Endodermal cell (in vitro differentiated cells): ENCODE data around the gene KRTAP1-4. TPM values are rescaled to one million over a fixed set of nuclear protein-coding genes. Genes with fewer than 3 reads are reported as not detected.

Experiments used
- DNase-seq: peaks from one replicate; pipeline ENCODE4 v3.0.0-alpha.2; 2017
- H3K27ac ChIP-seq: 2 replicates; pipeline ENCODE4 v1.5.1; 2013; ENCODE audit warnings: mild to moderate bottlenecking, low read depth, low read length, moderate library complexity
- H3K27me3 ChIP-seq: 2 replicates; pipeline ENCODE4 v1.6.1; 2013; ENCODE audit warnings: mild to moderate bottlenecking, low read length, moderate library complexity; ENCODE audit not compliant: insufficient read depth, control insufficient read depth, poor library complexity, severe bottlenecking
- H3K36me3 ChIP-seq: 2 replicates; pipeline ENCODE4 v1.7.0; 2013; ENCODE audit warnings: mild to moderate bottlenecking, low read length, moderate library complexity; ENCODE audit not compliant: control insufficient read depth, insufficient read depth
- H3K4me1 ChIP-seq: one replicate; pipeline ENCODE4 v1.7.0; 2013; ENCODE audit warnings: low read length; ENCODE audit not compliant: control insufficient read depth, insufficient read depth
- H3K4me3 ChIP-seq: 2 replicates; pipeline ENCODE4 v1.5.1; 2013; ENCODE audit warnings: mild to moderate bottlenecking, low read length, moderate library complexity
- H3K9ac ChIP-seq: 2 replicates; pipeline ENCODE4 v1.6.1; 2013; ENCODE audit warnings: mild to moderate bottlenecking, low read length, moderate library complexity; ENCODE audit not compliant: poor library complexity, severe bottlenecking; ENCODE audit errors: extremely low read depth
- H3K9me3 ChIP-seq: 2 replicates; pipeline ENCODE4 v1.6.1; 2013; ENCODE audit warnings: mild to moderate bottlenecking, low read length, moderate library complexity; ENCODE audit not compliant: control insufficient read depth
- H3K27ac Mint-ChIP-seq: 2 replicates; pipeline ENCODE4 v1.8.0; 2020; ENCODE audit warnings: mixed read lengths
- H3K27me3 Mint-ChIP-seq: 2 replicates; pipeline ENCODE4 v1.8.0; 2021; ENCODE audit warnings: mild to moderate bottlenecking, mixed read lengths; ENCODE audit not compliant: insufficient read depth
- H3K36me3 Mint-ChIP-seq: 2 replicates; pipeline ENCODE4 v1.8.0; 2020; ENCODE audit warnings: low read depth, mixed read lengths
- H3K4me1 Mint-ChIP-seq: 2 replicates; pipeline ENCODE4 v1.8.0; 2020; ENCODE audit warnings: mixed read lengths
- H3K4me3 Mint-ChIP-seq: 2 replicates; pipeline ENCODE4 v1.8.0; 2020; ENCODE audit warnings: mild to moderate bottlenecking, moderate library complexity, mixed read lengths
- H3K9me3 Mint-ChIP-seq: 2 replicates; pipeline ENCODE4 v1.8.0; 2020; ENCODE audit warnings: mild to moderate bottlenecking, mixed read lengths
- WGBS, 2 experiments: methylation state at CpG; one replicate each; pipeline versions ENCODE4 v1.1.5 to v1.1.7; 2013; ENCODE audit warnings: missing lambda C conversion rate in 2 of 2, mixed read lengths in 1 of 2; ENCODE audit not compliant: insufficient coverage in 1 of 2, insufficient read length in 1 of 2; 5-methylcytosine and 5-hydroxymethylcytosine counted together
- total RNA-seq, 2 donors: library from RNA; stranded (reverse); fragmentation: NEBNext Ultra II Directional in 1 of 2; extraction: Animal tissue kit (Norgen Biotek cat#: 25700) in 1 of 2; gene quantifications; 2 replicates in 1 of 2; 3 replicates in 1 of 2; pipeline ENCODE4 v1.2.1, GENCODE V29; 2021
- TF ChIP-seq, protein P1 (sequence below): fragments of 200-600 bp; sonication (generic); conservative IDR thresholded peaks from 2 replicates; pipeline ENCODE4 v1.5.0; 2021; ENCODE audit warnings: antibody characterized with exemption, mild to moderate bottlenecking

Gene KRTAP1-4
- total RNA-seq, 2 donors from 2014 or later, result not detected

- Histone ChIP-seq H3K27me3 (no peaks in the 10 kb centered on the region), H3K9me3 (no peaks in the 10 kb centered on the region), H3K4me1 (peaks cover 8% of the 10 kb centered on the region), H3K27ac (no peak overlapping the region), H3K9ac (no peak overlapping the region), H3K4me3 (no peak overlapping the region), H3K36me3 (no peaks in the 10 kb centered on the region)
- no peak for DNase-seq
- Mint-ChIP-seq H3K27me3 (no peaks in the 10 kb centered on the region), H3K4me1 (peaks cover 21% of the 10 kb centered on the region), H3K36me3 (no peaks in the 10 kb centered on the region), H3K9me3 (no peaks in the 10 kb centered on the region), H3K27ac (no peak overlapping the region), H3K4me3 (no peak overlapping the region)
- TF ChIP-seq, protein P1, sequence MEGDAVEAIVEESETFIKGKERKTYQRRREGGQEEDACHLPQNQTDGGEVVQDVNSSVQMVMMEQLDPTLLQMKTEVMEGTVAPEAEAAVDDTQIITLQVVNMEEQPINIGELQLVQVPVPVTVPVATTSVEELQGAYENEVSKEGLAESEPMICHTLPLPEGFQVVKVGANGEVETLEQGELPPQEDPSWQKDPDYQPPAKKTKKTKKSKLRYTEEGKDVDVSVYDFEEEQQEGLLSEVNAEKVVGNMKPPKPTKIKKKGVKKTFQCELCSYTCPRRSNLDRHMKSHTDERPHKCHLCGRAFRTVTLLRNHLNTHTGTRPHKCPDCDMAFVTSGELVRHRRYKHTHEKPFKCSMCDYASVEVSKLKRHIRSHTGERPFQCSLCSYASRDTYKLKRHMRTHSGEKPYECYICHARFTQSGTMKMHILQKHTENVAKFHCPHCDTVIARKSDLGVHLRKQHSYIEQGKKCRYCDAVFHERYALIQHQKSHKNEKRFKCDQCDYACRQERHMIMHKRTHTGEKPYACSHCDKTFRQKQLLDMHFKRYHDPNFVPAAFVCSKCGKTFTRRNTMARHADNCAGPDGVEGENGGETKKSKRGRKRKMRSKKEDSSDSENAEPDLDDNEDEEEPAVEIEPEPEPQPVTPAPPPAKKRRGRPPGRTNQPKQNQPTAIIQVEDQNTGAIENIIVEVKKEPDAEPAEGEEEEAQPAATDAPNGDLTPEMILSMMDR, result no peak
These were observed 19.6 kb downstream of the KRTAP1-4 start for GRCh38 chr17:41010441-41010840.

- Histone ChIP-seq H3K9me3 (no peaks in the 10 kb centered on the region), H3K4me1 (peaks cover 8% of the 10 kb centered on the region), H3K9ac (no peak overlapping the region), H3K27me3 (no peaks in the 10 kb centered on the region), H3K36me3 (no peaks in the 10 kb centered on the region), H3K4me3 (peak overlapping the region; percentile 16), H3K27ac (no peak overlapping the region)
- H3K27ac Mint-ChIP-seq, result no peak overlapping the region
- no peaks in the 10 kb centered on the region for H3K9me3 Mint-ChIP-seq
- H3K36me3 Mint-ChIP-seq, result no peaks in the 10 kb centered on the region
- peaks cover 21% of the 10 kb centered on the region for H3K4me1 Mint-ChIP-seq
- 88% methylated on average over 1 of the region's 1 CpG; no CpG with 5 or more reads in 1 of the 2 experiments for WGBS, 2 experiments
- no peak for DNase-seq
- TF ChIP-seq, protein P1, result no peak
- H3K4me3 Mint-ChIP-seq, result no peak overlapping the region
- H3K27me3 Mint-ChIP-seq, result no peaks in the 10 kb centered on the region
These were observed 20.1 kb downstream of the KRTAP1-4 start for GRCh38 chr17:41009936-41010335.

- Mint-ChIP-seq H3K27me3 (no peaks in the 10 kb centered on the region), H3K4me1 (peaks cover 21% of the 10 kb centered on the region), H3K9me3 (no peaks in the 10 kb centered on the region), H3K4me3 (no peak overlapping the region), H3K27ac (no peak overlapping the region), H3K36me3 (no peaks in the 10 kb centered on the region)
- no peak overlapping the region for H3K9ac ChIP-seq
- peak; percentile 75 for DNase-seq
- TF ChIP-seq, protein P1, result no peak
- H3K36me3 ChIP-seq, result no peaks in the 10 kb centered on the region
- H3K4me3 ChIP-seq, result peak overlapping the region; percentile 16
- WGBS, 2 experiments, result 61 to 100% methylated on average over 1 to 4 of the region's 4 CpGs
- no peaks in the 10 kb centered on the region for H3K9me3 ChIP-seq
- no peaks in the 10 kb centered on the region for H3K27me3 ChIP-seq
- H3K27ac ChIP-seq, result no peak overlapping the region
- peaks cover 8% of the 10 kb centered on the region for H3K4me1 ChIP-seq
These were observed 20.7 kb downstream of the KRTAP1-4 start for GRCh38 chr17:41009301-41009760.
